Tibial nerve (tissue), 4 donors: ENCODE data around the gene SMO. TPM values are rescaled to one million over a fixed set of nuclear protein-coding genes. Genes with fewer than 3 reads are reported as not detected.

Source experiments
- DNase-seq, 2 donors: peaks; one replicate each; pipeline ENCODE4 v3.0.0-alpha.2; 2019; ENCODE audit warnings: low spot score in 2 of 2
- H3K27ac ChIP-seq, 4 donors: fragments of 200-600 bp; sonication (generic) in 3 of 4; one replicate each; pipeline ENCODE4 v1.5.1; 2017 to 2019; ENCODE audit warnings: mild to moderate bottlenecking in 1 of 4
- H3K27me3 ChIP-seq, 2 donors: fragments of 200-600 bp; sonication (generic) in 1 of 2; one replicate each; pipeline versions ENCODE4 v1.5.1 to v1.6.0; 2017 to 2019
- H3K36me3 ChIP-seq, 3 donors: fragments of 200-600 bp; sonication (generic); one replicate each; pipeline ENCODE4 v1.5.1; 2018 to 2019
- H3K4me1 ChIP-seq, 4 donors: fragments of 200-600 bp; sonication (generic) in 3 of 4; one replicate each; pipeline ENCODE4 v1.5.1; 2017 to 2019
- H3K4me3 ChIP-seq, 4 donors: fragments of 200-600 bp; sonication (generic) in 3 of 4; one replicate each; pipeline ENCODE4 v1.5.1; 2017 to 2019; ENCODE audit warnings: mild to moderate bottlenecking in 1 of 4, moderate library complexity in 1 of 4
- H3K9me3 ChIP-seq, 4 donors: fragments of 200-600 bp; sonication (generic) in 3 of 4; one replicate each; pipeline ENCODE4 v1.5.1; 2017 to 2019
- EP300 ChIP-seq, 2 donors: sonication (generic); formaldehyde crosslinking; IDR thresholded peaks; one replicate each; pipeline ENCODE4 v1.6.1; 2017; ENCODE audit warnings: antibody characterized with exemption in 2 of 2, mild to moderate bottlenecking in 1 of 2
- POLR2A ChIP-seq, 2 donors: fragments of 450-650 bp; IDR thresholded peaks; one replicate each; pipeline ENCODE4 v1.6.1; 2017; ENCODE audit warnings: antibody characterized with exemption in 2 of 2, mild to moderate bottlenecking in 2 of 2, moderate library complexity in 2 of 2
- WGBS, 2 donors: methylation state at CpG; one replicate each; pipeline ENCODE4 v1.1.5; 2018; 5-methylcytosine and 5-hydroxymethylcytosine counted together
- small RNA-seq: library from RNA; depleted of rRNA; stranded (forward); fragments of <200 nt; gene quantifications from one replicate; pipeline ENCODE3, GENCODE V24; 2016
- total RNA-seq, 4 donors: library from RNA; depleted of rRNA; stranded (reverse); fragments of >200 nt; gene quantifications; one replicate each; pipeline ENCODE4 v1.1.0, GENCODE V29; 2016
- TF ChIP-seq, protein P1 (sequence below), 5 experiments: fragments of 200-600 bp in 3 of 5; fragments of 450-650 bp in 2 of 5; sonication (generic) in 3 of 5; IDR thresholded peaks; one replicate each; pipeline ENCODE4 v1.5.1; 2016 to 2019; ENCODE audit warnings: antibody characterized with exemption in 5 of 5, mild to moderate bottlenecking in 3 of 5, moderate library complexity in 2 of 5

The SMO gene
- total RNA-seq, 4 donors from 2014 or later, result 26.4 to 65.7 (median 51.5) TPM

DNA sequence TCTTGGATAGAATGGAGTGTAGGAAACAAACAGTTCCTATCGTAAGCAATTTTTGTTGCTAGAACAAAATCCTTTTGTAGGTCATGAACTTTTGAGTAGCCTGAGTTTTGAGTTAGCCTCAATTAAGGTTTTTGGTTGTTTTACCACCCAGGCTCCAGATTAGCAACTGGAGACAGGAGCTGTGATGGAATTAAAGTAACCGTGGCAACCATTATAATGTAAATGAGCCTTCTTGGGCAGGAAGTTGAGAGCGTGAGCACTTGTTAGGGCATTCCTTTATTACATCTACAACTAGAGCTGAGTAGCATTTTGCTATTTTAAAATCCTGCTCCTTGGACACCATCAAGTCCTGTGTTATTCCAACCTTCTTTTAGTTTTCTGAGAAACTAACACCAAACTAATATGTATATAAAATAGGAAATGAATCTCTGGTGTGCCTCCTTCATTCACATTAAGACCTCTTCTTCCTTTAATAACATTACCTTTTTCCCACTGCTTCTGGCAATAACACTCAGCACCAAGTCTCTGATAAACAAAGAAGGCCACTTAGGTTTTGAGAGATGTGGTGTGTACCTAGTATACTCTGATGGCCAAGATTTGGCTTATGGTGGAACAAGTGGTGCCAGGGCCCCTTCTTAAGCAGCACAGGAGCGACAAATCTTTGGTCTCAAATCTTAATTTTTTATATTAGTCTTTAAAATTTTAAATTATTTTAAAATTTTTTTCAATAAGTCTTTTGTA is 70.4 kb downstream of the SMO start:
- Histone ChIP-seq H3K27me3 (no peaks in the 10 kb centered on the region), H3K9me3 (no peaks in the 10 kb centered on the region), H3K36me3 (no peaks in the 10 kb centered on the region), H3K4me1 (peaks cover 0 to 22% (median 6%) of the 10 kb centered on the region in 4 donors), H3K4me3 (no peak overlapping the region), H3K27ac (peak overlapping the region in 1 of 4 donors; percentile 2)
- no peak for DNase-seq
- no peak for TF ChIP-seq EP300 (IDR thresholded peaks at IDR 0.05)
- no peak for TF ChIP-seq POLR2A (IDR thresholded peaks at IDR 0.05)
- TF ChIP-seq, protein P1, sequence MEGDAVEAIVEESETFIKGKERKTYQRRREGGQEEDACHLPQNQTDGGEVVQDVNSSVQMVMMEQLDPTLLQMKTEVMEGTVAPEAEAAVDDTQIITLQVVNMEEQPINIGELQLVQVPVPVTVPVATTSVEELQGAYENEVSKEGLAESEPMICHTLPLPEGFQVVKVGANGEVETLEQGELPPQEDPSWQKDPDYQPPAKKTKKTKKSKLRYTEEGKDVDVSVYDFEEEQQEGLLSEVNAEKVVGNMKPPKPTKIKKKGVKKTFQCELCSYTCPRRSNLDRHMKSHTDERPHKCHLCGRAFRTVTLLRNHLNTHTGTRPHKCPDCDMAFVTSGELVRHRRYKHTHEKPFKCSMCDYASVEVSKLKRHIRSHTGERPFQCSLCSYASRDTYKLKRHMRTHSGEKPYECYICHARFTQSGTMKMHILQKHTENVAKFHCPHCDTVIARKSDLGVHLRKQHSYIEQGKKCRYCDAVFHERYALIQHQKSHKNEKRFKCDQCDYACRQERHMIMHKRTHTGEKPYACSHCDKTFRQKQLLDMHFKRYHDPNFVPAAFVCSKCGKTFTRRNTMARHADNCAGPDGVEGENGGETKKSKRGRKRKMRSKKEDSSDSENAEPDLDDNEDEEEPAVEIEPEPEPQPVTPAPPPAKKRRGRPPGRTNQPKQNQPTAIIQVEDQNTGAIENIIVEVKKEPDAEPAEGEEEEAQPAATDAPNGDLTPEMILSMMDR (IDR thresholded peaks at IDR 0.05), result no peak
- 59 to 61% methylated on average over 4 of the region's 4 CpGs for WGBS, 2 donors

DNA sequence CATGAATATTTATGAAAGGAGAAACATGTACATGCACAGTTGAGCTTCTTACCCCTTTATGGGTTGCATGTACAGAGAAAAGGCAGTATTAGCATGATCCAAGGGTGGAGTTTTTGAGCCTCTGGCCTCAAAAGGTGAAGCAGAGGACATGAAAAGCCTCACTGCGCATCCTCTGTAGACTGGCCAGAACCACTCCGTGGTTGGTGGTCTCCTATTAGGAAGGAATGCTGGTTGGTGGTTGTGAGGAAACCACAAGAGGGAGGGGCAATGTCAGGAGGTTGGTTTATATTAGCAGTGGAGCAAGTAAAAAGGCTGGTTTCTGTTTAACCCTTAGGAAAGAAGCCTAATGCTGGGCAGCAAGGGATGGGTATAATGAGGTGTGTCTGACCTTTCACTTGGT is 73.9 kb downstream of the SMO start:
- Histone ChIP-seq H3K27me3 (no peaks in the 10 kb centered on the region), H3K4me3 (no peak overlapping the region), H3K36me3 (no peaks in the 10 kb centered on the region), H3K4me1 (peaks cover 0 to 22% (median 6%) of the 10 kb centered on the region in 4 donors), H3K27ac (no peak overlapping the region), H3K9me3 (no peaks in the 10 kb centered on the region)
- no peak for DNase-seq
- 75 to 78% methylated on average over 2 of the region's 2 CpGs for WGBS, 2 donors
- TF ChIP-seq, protein P1 (IDR thresholded peaks at IDR 0.05), result no peak
- TF ChIP-seq POLR2A (IDR thresholded peaks at IDR 0.05), result no peak

Small RNAs within 50 kb of the gene (small RNA-seq; reads per million reads assigned to genes)
- gene RNY1P11, result not detected

Other genes starting within 250 kb of the SMO start
- 10 to 100 TPM; 33.9 to 36.9 (median 35.5) TPM for gene TNPO3, start 133.5 kb upstream of the SMO start, total RNA-seq
- gene TSPAN33, start 43.9 kb upstream of the SMO start, total RNA-seq, result 10 to 100 TPM in 1 of 4 donors, 1 to 10 TPM in 3; 2.0 to 10.5 (median 6.3) TPM
- gene AHCYL2, start 36.4 kb downstream of the SMO start, total RNA-seq, result 10 to 100 TPM; 21.6 to 42.9 (median 30.9) TPM
- gene STRIP2, start 245.8 kb downstream of the SMO start, total RNA-seq, result under 1 TPM; 0.30 to 0.44 (median 0.41) TPM